ENCODE measurements around the gene SULT4A1. TPM values are rescaled to one million over a fixed set of nuclear protein-coding genes. Genes with fewer than 3 reads are reported as not detected.

SULT4A1 gene
- total and polyA plus RNA-seq, 2 of the 4 experiments (the other 2 are of a cell fraction): 1.1 to 5.2 TPM

DNA sequence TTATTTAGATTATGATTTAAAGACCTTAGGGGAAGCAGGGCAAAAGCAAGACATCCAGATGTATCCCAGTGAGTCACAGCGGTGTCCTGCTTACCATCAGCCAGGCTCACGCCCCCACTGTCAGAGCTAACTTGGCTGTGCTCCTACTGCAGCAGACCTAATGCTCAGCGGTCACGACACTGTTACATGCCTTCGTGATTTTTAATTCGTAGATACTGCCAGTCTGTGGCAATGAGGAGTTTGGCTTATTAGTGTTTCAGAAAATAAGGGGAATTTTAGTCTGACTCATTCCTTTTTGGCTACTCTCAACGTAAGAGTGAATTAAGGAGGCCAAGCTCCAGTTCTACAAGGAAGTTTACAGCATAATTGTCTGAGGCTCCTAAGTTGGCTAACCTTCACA lies 72.9 kb downstream of the SULT4A1 start:
- H2BK20ac ChIP-seq (ENCODE audit: low read depth, low read length): no peak overlapping the region
- POLR2A ChIA-PET (ENCODE audit: unreplicated experiment): interaction anchor here (0.8 kb wide), 1 partner anchor 16 kb away, joined by 3 read pairs; no protein-coding TSS in a partner anchor
- H2AK5ac ChIP-seq (ENCODE audit: low read depth, low read length): no peak overlapping the region
- H2BK120ac ChIP-seq (ENCODE audit: low read depth, low read length): no peak overlapping the region
- H2AK9ac ChIP-seq (replicated peaks; ENCODE audit: low read depth, low read length, poor library complexity): no peak overlapping the region
- intact Hi-C loops (cut with micrococcal nuclease): no loop called here
- no peak overlapping the region for H3K4ac ChIP-seq (ENCODE audit: low read depth, low read length)
- H4K20me1 ChIP-seq (ENCODE audit: insufficient read depth, low read length): no peaks in the 10 kb centered on the region
- no peak overlapping the region for H3K27ac ChIP-seq (ENCODE audit: insufficient read depth, low read length)
- no peaks in the 10 kb centered on the region for H3K36me3 ChIP-seq (ENCODE audit: control insufficient read depth, insufficient read depth, low read length)
- H3K4me2 ChIP-seq (ENCODE audit: low read depth, low read length): peak overlapping the region; percentile 47
- H3K14ac ChIP-seq (replicated peaks; ENCODE audit: low read depth, low read length): no peak overlapping the region
- no peak overlapping the region for H3K18ac ChIP-seq (ENCODE audit: low read depth, low read length)
- H3K4me3 ChIP-seq (ENCODE audit: insufficient read depth, low read depth, low read length): no peak overlapping the region
- CTCF ChIA-PET: interaction anchor here (0.8 to 1.0 kb wide), 2 partner anchors 13 to 372 kb away, joined by 4 read pairs; no protein-coding TSS in a partner anchor
- H3K56ac ChIP-seq (ENCODE audit: extremely low read depth, insufficient read depth, low read length): no peak overlapping the region
- peaks cover 2% of the 10 kb centered on the region for H3K4me1 ChIP-seq (ENCODE audit: control insufficient read depth, insufficient read depth, low read length)
- no peaks in the 10 kb centered on the region; a peak in 1 of 4 replicates for H3K79me1 ChIP-seq (ENCODE audit: low read depth in 1 of 2, low read length in 2 of 2)
- no peaks in the 10 kb centered on the region for H3K9me3 ChIP-seq (ENCODE audit: control insufficient read depth, insufficient read depth, low read length)
- no TSS peak for BruUV-seq (replicated peaks)
- DNase-seq (peak; percentile 99), ATAC-seq (ENCODE audit: low read depth) (peak; percentile 97)
- no peak overlapping the region for H2AFZ ChIP-seq (replicated peaks; ENCODE audit: low read length, poor library complexity)
- no peak overlapping the region for H4K8ac ChIP-seq (ENCODE audit: low read depth in 2 of 2, low read length in 2 of 2)
- H3K9ac ChIP-seq (ENCODE audit: low read depth, low read length): no peak overlapping the region
- H3K27me3 ChIP-seq (ENCODE audit: control insufficient read depth, insufficient read depth, low read length): no peaks in the 10 kb centered on the region
- peaks cover 5% of the 10 kb centered on the region; the same call in 1 of the 2 replicates for H3K9me1 ChIP-seq (ENCODE audit: insufficient read depth, low read length)
- H2BK15ac ChIP-seq (ENCODE audit: low read depth, low read length): no peak overlapping the region
- no peak overlapping the region for H3K23ac ChIP-seq (ENCODE audit: low read depth, low read length)
- peak overlapping the region; percentile 46 for H2BK5ac ChIP-seq (ENCODE audit: low read depth, low read length, poor library complexity, severe bottlenecking)
- no peak overlapping the region for H4K5ac ChIP-seq (ENCODE audit: low read depth, low read length)
- in situ Hi-C loops (cut with MboI; ENCODE audit: low sequenced_read_pairs): no loop called here
- TF ChIP-seq, protein P1, sequence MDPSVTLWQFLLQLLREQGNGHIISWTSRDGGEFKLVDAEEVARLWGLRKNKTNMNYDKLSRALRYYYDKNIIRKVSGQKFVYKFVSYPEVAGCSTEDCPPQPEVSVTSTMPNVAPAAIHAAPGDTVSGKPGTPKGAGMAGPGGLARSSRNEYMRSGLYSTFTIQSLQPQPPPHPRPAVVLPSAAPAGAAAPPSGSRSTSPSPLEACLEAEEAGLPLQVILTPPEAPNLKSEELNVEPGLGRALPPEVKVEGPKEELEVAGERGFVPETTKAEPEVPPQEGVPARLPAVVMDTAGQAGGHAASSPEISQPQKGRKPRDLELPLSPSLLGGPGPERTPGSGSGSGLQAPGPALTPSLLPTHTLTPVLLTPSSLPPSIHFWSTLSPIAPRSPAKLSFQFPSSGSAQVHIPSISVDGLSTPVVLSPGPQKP (IDR thresholded peaks at IDR 0.05; ENCODE audit: borderline replicate concordance, low read depth, low read length): no peak
- TF ChIP-seq RFX5 (IDR thresholded peaks at IDR 0.05; ENCODE audit: low read depth, low read length) (no peak), RCOR1 (IDR thresholded peaks at IDR 0.05; ENCODE audit: insufficient replicate concordance, low read length) (no peak), MXI1 (IDR thresholded peaks at IDR 0.05; ENCODE audit: borderline replicate concordance, low read depth, low read length) (peak; percentile 62; the same call in 1 of the 2 replicates), POLR2A (IDR thresholded peaks at IDR 0.05; ENCODE audit: low read depth, low read length) (no peak), SMC3 (IDR thresholded peaks at IDR 0.05; ENCODE audit: low read depth, low read length) (0 out of 2 replicates have a peak, but pooled peaks have one; percentile 10), CHD1 (IDR thresholded peaks at IDR 0.05; ENCODE audit: low read depth, low read length) (no peak), MAZ (IDR thresholded peaks at IDR 0.05; ENCODE audit: borderline replicate concordance, low read depth, low read length) (peak; percentile 56; the same call in 1 of the 2 replicates), RAD21 (IDR thresholded peaks at IDR 0.05; ENCODE audit: low read length) (peak; percentile 29; the same call in 1 of the 2 replicates), MAFK (IDR thresholded peaks at IDR 0.05; ENCODE audit: low read depth, low read length) (no peak), FOS (IDR thresholded peaks at IDR 0.05; ENCODE audit: low read depth, low read length) (peak; percentile 69; the same call in 1 of the 2 replicates), CEBPB (IDR thresholded peaks at IDR 0.05; ENCODE audit: low read depth, low read length) (peak; percentile 90), BHLHE40 (IDR thresholded peaks at IDR 0.05; ENCODE audit: low read depth, low read length) (peak; percentile 85), NFE2L2 (IDR thresholded peaks at IDR 0.05; ENCODE audit: low read depth, low read length) (no peak)
- TF ChIP-seq, protein P2, sequence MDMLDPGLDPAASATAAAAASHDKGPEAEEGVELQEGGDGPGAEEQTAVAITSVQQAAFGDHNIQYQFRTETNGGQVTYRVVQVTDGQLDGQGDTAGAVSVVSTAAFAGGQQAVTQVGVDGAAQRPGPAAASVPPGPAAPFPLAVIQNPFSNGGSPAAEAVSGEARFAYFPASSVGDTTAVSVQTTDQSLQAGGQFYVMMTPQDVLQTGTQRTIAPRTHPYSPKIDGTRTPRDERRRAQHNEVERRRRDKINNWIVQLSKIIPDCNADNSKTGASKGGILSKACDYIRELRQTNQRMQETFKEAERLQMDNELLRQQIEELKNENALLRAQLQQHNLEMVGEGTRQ (IDR thresholded peaks at IDR 0.05; ENCODE audit: low read depth, low read length): no peak
- TF ChIP-seq, protein P3, sequence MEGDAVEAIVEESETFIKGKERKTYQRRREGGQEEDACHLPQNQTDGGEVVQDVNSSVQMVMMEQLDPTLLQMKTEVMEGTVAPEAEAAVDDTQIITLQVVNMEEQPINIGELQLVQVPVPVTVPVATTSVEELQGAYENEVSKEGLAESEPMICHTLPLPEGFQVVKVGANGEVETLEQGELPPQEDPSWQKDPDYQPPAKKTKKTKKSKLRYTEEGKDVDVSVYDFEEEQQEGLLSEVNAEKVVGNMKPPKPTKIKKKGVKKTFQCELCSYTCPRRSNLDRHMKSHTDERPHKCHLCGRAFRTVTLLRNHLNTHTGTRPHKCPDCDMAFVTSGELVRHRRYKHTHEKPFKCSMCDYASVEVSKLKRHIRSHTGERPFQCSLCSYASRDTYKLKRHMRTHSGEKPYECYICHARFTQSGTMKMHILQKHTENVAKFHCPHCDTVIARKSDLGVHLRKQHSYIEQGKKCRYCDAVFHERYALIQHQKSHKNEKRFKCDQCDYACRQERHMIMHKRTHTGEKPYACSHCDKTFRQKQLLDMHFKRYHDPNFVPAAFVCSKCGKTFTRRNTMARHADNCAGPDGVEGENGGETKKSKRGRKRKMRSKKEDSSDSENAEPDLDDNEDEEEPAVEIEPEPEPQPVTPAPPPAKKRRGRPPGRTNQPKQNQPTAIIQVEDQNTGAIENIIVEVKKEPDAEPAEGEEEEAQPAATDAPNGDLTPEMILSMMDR (conservative IDR thresholded peaks at IDR 0.05; ENCODE audit: low read depth, low read length): no peak
- WGBS, 2 experiments (ENCODE audit: extremely low coverage in 2 of 2, insufficient read length in 1 of 2): 0% methylated on average over 5 of the region's 7 CpGs; no CpG with 5 or more reads in 1 of the 2 experiments
- dilution Hi-C loops (cut with HindIII; ENCODE audit: low sequenced_read_pairs, unreplicated experiment): no loop called here
- no peak overlapping the region for H4K91ac ChIP-seq (ENCODE audit: insufficient read depth, low read depth, low read length)
